SIG-M5 treated with dmso at 0.1 percent for 504 hours (cell line): ENCODE results near the gene CFAP410.

Experiments
- DNase-seq: peaks from one replicate; lab custom pipeline; 2025; ENCODE audit not compliant: unreplicated experiment; lab: John Stamatoyannopoulos, UW

The CFAP410 gene

GRCh38 chr21:44331650-44332307 is 7.4 kb downstream of the CFAP410 start:
- DNase-seq, result no peak

DNA sequence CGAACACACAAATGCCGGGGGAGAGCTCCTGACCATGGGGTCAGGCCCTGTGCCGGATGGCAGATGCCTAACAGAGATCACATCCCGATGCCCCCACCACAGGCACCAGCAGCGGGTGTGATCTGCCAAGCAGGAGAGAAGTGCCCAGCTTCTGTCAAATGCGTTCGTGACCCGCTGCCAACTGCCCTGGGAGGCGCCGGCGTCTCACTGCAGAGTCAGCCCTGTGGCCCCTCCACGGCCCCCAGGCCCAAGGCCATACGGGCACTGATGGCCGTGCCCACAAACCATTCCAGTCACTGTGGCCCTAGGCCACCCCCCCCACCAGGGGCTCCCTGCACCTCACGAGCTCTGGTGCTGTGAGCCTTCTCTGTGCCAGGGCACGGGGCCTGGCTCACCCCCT is 8.0 kb downstream of the CFAP410 start:
- DNase-seq, result no peak

GRCh38 chr21:44330698-44331097 is 8.5 kb downstream of the CFAP410 start:
- DNase-seq, result no peak

DNA sequence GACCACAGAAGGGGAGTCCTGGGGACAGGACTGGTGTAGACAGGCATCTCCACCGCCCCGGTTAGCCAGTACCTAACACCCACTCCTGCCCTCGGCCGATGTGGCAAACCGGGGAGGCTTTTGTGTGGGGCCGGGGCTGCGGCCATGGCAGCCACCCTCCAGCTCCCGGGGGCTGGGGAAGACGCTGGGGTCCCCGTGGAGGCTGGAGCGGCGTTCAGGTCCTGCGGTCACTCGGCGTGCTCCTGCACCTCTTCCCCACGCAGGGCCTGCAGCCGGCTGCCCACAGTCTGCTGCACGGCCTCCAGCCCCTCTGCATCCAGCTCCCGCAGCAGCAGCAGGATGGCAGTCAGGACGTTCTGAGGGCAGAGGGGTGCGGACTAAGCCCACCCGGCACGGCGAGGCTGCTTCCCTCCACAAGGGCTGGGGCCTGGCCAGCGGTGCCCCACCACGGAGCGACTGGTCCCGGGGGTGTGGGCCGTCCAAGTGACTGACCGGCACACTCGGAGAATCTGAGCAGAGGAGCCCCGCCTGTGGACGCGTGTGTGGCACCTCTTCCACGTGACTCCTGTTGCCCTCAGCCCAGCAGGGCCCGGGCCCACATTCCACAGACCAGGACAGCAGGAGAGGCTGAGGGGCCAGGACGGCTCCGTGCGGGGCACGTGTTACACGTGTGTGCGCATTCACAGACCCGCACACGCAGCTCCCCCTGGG is 9.1 kb downstream of the CFAP410 start:
- no peak for DNase-seq

DNA sequence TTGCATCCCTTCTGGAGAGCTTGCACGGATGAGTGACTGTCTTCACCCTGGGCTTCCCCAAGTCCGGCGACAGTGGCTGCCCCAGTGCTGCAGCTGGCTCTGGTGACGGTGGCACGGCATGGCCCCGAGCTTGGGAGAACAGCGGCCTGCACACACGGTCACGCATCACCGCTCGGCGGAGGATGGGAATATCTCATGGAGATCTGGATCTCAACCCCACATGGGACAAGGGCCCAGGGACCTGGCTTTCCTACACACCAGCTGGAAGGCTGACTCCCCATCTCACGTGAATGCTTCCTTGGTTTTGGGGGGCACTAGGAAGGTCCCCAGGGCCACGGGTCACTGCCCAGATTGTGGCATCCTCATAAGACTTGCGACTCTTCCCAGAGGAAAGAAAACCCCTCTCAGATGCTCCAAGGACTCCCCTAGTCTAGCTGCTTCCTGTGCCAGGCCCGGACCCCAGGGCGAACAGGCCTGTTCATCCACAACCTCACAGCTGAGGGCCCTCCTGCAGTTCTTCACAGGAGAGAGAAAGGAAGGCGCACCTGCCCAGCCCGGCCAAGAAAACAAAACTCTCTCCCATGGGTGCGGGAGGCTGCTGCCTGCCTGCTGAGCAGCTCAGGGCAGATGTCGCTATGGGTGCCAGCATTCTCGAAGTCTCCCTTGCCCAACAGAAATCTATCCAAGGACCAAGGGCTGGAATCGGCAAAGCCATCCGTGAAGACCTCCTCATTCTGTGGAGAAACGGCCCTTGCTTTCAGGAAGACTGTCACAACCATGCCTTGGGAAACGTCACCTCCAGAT is 9.9 kb downstream of the CFAP410 start:
- DNase-seq, result no peak

GRCh38 chr21:44328242-44328895 is 10.8 kb downstream of the CFAP410 start:
- no peak for DNase-seq

GRCh38 chr21:44327603-44327974 is 11.6 kb downstream of the CFAP410 start:
- no peak for DNase-seq

GRCh38 chr21:44326716-44327602 is 12.2 kb downstream of the CFAP410 start:
- no peak for DNase-seq

GRCh38 chr21:44326272-44326647 is 12.9 kb downstream of the CFAP410 start:
- no peak for DNase-seq

DNA sequence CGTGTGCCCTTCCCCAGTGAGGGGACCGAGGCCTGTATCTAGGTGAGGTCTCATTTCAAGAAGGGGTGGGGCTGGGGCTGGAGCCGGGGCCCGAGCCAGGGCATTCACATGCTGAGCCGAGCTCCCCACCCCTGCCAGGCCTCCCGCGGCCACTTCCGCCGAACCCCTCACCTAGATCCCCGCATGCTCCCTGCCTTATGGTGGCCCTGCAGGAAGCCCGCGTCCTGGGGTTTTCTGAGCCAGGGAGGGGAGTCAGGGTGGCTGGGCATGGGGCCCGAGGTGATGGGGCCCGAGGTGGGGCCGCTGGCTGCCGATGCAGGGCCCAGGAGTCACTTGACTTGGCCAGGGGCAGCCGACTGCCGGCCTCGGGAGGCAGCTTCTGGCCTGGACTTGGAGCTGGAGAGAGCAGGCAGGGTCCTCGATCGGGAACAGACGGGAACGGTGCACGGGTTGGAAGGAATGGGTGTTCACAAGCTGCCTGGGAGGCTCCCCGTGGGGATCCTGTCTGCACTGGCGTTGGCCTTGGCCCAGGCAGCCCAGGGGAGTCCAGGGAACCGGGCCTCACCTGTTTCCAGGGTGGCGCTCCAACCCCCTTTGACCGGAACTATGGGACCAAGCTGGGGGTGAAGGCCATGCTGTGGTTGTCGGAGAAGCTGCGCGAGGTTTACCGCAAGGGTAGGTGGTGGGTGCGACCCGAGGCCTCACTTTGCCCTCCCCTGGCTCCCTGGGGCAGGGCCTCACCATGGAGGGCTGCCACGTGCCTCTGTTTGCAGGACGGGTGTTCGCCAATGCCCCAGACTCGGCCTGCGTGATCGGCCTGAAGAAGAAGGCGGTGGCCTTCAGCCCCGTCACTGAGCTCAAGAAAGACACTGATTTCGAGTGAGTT is 13.6 kb downstream of the CFAP410 start:
- DNase-seq, result no peak

DNA sequence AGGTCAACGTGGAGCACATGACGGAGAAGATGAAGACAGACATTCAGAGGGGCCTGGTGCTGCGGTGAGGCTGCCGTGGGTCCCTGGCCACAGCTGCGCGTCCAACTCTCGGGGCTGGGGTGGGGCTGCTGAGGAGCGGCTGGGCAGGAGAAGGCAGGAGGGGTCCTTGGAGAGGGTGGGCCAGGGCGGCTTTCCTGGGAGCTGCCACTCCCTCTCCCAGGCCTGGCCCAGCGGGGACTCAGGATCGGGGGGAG is 14.4 kb downstream of the CFAP410 start:
- DNase-seq, result no peak

DNA sequence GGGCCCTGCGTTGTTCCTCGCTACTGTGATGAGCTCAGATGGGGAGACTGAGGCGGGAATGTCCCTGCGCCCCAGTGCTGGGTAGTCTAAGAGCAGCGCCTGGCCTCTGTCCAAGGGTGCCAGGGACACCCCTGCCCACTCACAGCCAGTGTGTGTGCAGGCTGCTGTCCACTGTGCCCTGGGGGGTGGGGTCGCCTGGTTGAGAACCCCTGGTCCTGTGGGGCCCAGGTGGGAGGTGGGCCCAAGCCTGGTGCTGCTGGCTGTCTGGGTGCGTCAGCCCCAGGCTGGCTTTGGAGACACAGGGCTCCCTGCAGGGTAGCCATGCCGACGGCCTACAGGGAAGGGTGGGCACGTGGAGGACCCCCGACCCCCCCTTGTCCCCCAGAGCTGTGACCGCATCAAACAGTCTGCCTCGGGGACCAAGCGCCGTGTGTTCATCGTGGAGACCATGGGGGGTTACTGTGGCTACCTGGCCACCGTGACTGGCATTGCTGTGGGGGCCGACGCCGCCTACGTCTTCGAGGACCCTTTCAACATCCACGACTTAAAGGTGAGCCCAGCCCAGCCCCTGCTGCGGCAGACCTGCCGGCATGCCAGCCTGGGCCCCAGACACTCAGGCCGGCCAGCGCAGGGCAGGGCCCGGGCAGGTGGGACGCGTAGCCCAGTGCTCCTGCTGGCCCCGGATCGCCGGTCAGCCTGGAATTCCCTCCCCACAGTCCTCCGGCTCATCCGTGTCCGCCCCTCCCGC is 14.9 kb downstream of the CFAP410 start:
- DNase-seq, result no peak

GRCh38 chr21:44323591-44323990 is 15.6 kb downstream of the CFAP410 start:
- DNase-seq, result no peak

DNA sequence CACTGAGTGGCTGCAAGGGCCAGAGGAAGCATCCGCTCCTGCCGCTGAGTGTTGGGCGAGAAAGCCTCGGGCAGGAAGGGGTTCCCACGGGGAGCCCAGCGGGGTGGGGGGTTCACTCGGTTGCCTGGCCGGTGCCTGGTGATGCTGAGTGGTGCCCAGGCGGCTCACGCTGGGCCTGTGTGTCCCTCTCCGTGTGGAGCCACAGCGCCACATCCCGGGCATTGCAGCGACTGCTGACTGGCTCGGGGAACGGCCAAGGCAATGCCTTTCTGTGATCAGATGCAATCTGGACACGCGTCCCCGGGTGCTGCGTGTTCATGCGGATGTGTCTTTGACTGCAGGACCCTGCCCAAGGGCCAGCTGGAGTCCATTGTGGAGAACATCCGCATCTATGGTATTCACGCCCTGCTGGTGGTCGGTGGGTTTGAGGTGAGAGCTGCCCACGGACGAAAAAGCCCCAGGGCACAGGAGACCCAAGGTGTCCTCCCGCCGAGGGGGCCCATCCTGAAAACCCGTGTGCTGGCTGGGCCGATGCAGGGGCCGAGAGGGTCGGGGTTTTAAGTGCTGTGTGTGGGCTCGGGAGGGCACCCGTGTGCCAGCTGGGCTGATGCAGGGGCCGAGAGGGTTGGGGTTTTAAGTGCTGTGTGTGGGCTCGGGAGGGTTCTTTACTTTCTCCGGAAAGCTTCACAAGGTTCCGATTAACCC is 16.4 kb downstream of the CFAP410 start:
- DNase-seq, result no peak

- no peak for DNase-seq
Measured at GRCh38 chr21:44321846-44322450, 17.2 kb downstream of the CFAP410 start.

DNA sequence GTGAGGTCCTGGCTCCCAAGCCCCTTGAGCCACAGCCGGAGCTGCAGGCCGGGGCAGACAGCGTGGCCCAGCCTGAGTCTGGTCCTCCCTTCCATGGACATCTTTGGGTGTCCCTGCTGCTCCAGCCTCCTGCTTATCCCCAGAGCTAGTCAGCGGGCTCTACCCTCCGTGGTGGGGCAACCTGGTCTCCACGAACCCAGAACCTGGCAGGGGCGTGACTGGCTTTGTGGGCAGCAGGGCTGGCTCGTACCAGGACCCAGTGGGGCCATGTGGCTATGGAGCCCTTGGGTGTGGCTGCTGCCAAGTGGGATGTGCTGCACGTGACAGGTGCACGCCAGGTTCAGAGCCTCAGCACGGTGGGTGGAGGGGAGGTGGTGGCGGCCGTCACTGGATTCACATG is 18.3 kb downstream of the CFAP410 start:
- DNase-seq, result no peak

- no peak for DNase-seq
Measured at GRCh38 chr21:44319407-44320065, 19.7 kb downstream of the CFAP410 start.
